Brain microvascular endothelial cell (primary cell): ENCODE results near the gene MAFG.

ENCODE experiments used
- DNase-seq: peaks from one replicate; pipeline ENCODE4 v3.0.0-alpha.2; 2020
- H3K27ac ChIP-seq: fragments of 250-450 bp; sonication (Bioruptor Pico); 2 replicates; pipeline ENCODE4 v1.5.1; 2020; ENCODE audit warnings: mild to moderate bottlenecking, moderate library complexity
- H3K27me3 ChIP-seq: fragments of 250-450 bp; sonication (Bioruptor Pico); replicated peaks from 2 replicates; pipeline ENCODE4 v1.5.1; 2020; ENCODE audit warnings: mild to moderate bottlenecking
- H3K36me3 ChIP-seq: fragments of 250-450 bp; sonication (Bioruptor Pico); replicated peaks from 2 replicates; pipeline ENCODE4 v1.5.1; 2020; ENCODE audit warnings: mild to moderate bottlenecking
- H3K4me3 ChIP-seq: 2 replicates; pipeline ENCODE4 v1.5.1; 2011; ENCODE audit warnings: low read depth, mild to moderate bottlenecking, control low read depth, low read length, moderate library complexity
- CTCF ChIP-seq: IDR thresholded peaks from 2 replicates; pipeline ENCODE4 v1.5.1; 2011; ENCODE audit warnings: low read depth, mild to moderate bottlenecking, moderate library complexity, low read length, control low read depth, inconsistent platforms; ENCODE audit errors: missing control alignments
- in situ Hi-C: cut with HindIII; loops from 2 replicates; pipeline ENCODE4 v1.10.0; 2017; ENCODE audit warnings: low sequenced_read_pairs, low pct_ligation_motif_present

Gene MAFG

GRCh38 chr17:81925860-81926450 lies 1.6 kb downstream of the MAFG start:
- Histone ChIP-seq H3K36me3 (peaks cover 11% of the 10 kb centered on the region), H3K27ac (peak overlapping the region; percentile 90), H3K27me3 (no peaks in the 10 kb centered on the region), H3K4me3 (peak overlapping the region; percentile 79)
- in situ Hi-C loops = no loop called here
- no peak for TF ChIP-seq CTCF
- DNase-seq = no peak

DNA sequence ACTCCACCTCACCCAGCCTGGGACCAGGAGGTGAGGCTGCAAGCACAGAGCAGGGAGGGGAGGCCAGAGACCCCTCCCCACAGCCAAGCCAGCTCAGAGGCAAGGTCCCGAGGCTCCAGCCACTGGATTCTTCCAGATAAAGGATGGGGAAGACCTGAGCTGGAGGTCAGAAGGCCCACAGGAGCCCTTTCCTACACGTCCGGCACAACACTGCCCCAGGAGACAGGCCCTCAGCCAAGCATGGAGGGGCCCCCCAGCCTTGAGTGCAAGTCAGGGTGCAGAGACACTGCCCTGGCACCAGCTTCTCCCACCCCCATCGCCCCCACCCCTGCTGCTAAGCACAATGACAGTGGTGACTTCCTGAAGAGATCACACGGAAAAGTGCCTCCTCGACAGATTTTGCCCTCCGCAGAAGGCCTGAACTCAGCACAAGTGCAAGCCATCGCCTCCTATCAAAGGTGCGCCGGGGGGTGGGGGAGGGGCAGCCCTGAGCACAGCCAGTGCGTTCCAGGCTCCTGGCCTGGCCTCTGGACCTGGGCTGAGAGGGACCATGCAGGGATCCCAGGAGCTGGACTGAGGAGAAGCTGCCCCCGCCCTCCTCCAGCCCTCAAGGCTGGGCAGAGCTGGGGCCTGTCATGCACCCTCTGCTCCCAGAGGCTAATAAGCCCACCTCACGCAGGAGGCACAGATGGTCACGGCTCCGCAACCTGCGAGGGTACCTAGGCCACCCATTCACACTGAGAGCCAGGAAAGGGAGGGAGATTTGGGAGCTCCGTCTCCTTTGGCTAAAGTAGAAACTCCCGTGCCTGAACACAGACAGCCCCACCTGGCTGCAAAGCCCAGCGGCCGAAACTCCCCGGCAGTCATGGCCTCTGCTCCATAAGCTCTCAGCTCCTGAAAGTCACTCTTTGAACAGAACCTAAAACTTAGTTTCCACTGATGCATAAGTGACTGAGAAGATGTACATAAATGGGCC lies 2.7 kb downstream of the MAFG start:
- no peak overlapping the region for H3K4me3 ChIP-seq
- no peak for DNase-seq
- TF ChIP-seq CTCF = no peak
- peaks cover 18% of the 10 kb centered on the region for H3K36me3 ChIP-seq
- H3K27ac ChIP-seq = no peak overlapping the region
- in situ Hi-C loops = no loop called here
- no peaks in the 10 kb centered on the region for H3K27me3 ChIP-seq

GRCh38 chr17:81923302-81924260 lies 4.0 kb downstream of the MAFG start:
- in situ Hi-C loops = no loop called here
- Histone ChIP-seq H3K27ac (peak overlapping the region; percentile 64), H3K4me3 (peak overlapping the region; percentile 34), H3K36me3 (peaks cover 25% of the 10 kb centered on the region), H3K27me3 (no peaks in the 10 kb centered on the region)
- no peak for TF ChIP-seq CTCF
- peak; percentile 78 for DNase-seq

DNA sequence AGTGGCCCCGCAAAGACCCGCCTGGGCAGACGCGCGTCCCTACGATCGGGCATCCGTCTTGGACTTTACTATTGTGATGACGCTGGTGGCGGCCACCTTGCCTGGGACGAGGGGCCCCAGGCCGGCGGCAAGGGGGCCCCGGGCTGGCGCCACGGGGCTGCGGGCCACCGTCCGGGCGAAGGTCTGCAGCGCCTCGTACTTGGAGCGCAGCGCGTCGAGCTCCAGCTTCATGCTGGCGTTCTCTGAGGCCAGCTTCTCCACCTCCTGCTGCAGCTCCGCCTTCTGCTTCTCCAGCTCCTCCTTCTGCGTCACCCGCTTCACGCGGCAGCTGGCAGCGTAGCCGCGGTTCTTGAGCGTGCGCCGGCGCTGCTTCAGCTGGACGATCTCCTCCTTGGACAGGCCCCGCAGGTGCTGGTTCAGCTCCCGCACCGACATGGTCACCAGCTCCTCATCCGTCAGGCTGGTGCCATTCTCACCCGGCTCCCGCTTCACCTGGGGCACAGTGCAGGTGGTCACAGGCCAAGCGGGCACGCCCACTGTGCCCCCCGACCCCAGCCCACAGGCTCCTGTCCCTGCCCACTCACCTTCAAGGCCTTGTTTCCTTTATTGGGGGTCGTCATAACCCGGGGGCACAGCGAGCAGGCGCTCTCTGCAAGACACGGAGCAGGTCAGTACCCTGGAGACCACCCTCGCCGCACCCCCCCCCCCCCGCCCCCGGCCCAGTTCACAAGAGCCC lies 4.8 kb downstream of the MAFG start:
- peaks cover 25% of the 10 kb centered on the region for H3K36me3 ChIP-seq
- no peaks in the 10 kb centered on the region for H3K27me3 ChIP-seq
- in situ Hi-C loops = no loop called here
- H3K4me3 ChIP-seq = no peak overlapping the region
- no peak for TF ChIP-seq CTCF
- no peak overlapping the region for H3K27ac ChIP-seq
- no peak for DNase-seq

- H3K27me3 ChIP-seq = no peaks in the 10 kb centered on the region
- H3K4me3 ChIP-seq = no peak overlapping the region
- in situ Hi-C loops = no loop called here
- H3K36me3 ChIP-seq = peaks cover 25% of the 10 kb centered on the region
- DNase-seq = no peak
- no peak overlapping the region for H3K27ac ChIP-seq
- no peak for TF ChIP-seq CTCF
These were observed 5.5 kb downstream of the MAFG start for GRCh38 chr17:81921996-81922565.
